Large intestine (tissue), 3 donors: ENCODE data around the gene HSPG2. TPM values are rescaled to one million over a fixed set of nuclear protein-coding genes. Genes with fewer than 3 reads are reported as not detected.

Experiments
- DNase-seq, 2 donors: peaks; one replicate each; pipeline versions ENCODE4 v3.0.0 to v3.0.0-alpha.2; 2013
- H3K27ac ChIP-seq: one replicate; pipeline ENCODE4 v1.5.1; 2013; ENCODE audit warnings: low read length
- H3K27me3 ChIP-seq: 2 replicates; pipeline ENCODE4 v1.6.1; 2013; ENCODE audit warnings: low read length; ENCODE audit not compliant: control insufficient read depth, insufficient read depth
- H3K36me3 ChIP-seq: 2 replicates; pipeline ENCODE4 v1.6.1; 2013; ENCODE audit warnings: low read length; ENCODE audit not compliant: control insufficient read depth, insufficient read depth
- H3K4me1 ChIP-seq: one replicate; pipeline ENCODE4 v1.6.1; 2013; ENCODE audit warnings: low read length; ENCODE audit not compliant: control insufficient read depth, insufficient read depth
- H3K4me3 ChIP-seq: one replicate; pipeline ENCODE4 v1.5.1; 2013; ENCODE audit warnings: low read length
- H3K9me3 ChIP-seq: one replicate; pipeline ENCODE4 v1.6.1; 2013; ENCODE audit warnings: mild to moderate bottlenecking, low read depth, low read length, moderate library complexity; ENCODE audit not compliant: control insufficient read depth
- WGBS: methylation state at CpG from one replicate; pipeline ENCODE4 v1.1.5; 2013; ENCODE audit warnings: low lambda C conversion rate; ENCODE audit not compliant: insufficient coverage; 5-methylcytosine and 5-hydroxymethylcytosine counted together
- polyA plus RNA-seq: library from polyadenylated mRNA; unstranded; fragments of 120-200 nt; gene quantifications from one replicate; pipeline ENCODE4 v1.2.1, GENCODE V29; 2013

Gene HSPG2
- polyA plus RNA-seq, 1 donor = 70.4 TPM

DNA sequence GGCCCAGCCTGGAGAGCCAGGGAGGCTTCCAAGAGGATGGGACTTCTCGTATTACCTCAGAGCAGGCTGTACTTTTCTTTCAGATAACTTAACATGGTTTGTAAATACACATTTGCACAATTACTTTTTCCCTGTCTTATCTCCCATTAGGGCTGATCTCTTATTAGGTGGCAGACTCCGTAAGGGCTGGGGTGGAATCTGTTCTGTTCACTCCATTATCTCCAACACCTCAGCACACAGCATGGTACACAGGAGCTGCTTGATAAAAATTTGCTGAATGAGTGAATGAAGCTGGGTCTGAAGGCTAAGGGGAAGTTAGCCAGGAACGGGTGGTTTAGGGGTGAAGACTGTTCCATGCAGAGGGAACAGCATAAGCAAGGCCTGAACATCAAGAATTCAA is 76.1 kb downstream of the HSPG2 start:
- peaks cover 1% of the 10 kb centered on the region for H3K4me1 ChIP-seq
- H3K9me3 ChIP-seq = peaks cover 7% of the 10 kb centered on the region
- no peak overlapping the region for H3K4me3 ChIP-seq
- no peak overlapping the region for H3K27ac ChIP-seq
- DNase-seq = no peak
- no peaks in the 10 kb centered on the region for H3K27me3 ChIP-seq
- H3K36me3 ChIP-seq = peaks cover 82% of the 10 kb centered on the region
- WGBS = no CpG with 5 or more reads among the region's 3 CpGs

DNA sequence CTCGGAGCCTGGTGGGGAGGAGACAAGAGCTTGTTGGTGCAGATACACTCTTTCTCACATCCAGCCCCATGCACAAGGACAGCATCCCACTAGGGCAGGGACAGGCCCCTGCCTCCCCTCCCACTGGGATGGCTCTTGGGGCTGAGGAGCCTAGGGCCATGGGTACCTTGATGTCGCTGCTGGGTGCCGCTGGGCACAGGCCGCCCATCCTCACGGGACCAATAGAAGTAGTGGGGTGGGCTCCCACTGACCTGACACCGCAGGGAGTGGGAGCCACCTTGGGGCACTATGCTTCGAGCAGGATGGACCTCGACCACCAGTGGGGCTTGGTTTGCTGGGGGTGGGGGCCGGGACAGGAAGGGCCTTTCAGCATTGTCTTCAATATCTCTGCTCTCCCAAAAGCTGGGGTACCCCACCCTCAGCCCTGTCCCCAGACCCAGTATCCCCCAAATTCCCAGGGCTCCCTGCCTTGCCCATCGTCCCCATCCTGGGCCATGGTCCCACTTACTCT is 77.4 kb downstream of the HSPG2 start:
- no peaks in the 10 kb centered on the region for H3K27me3 ChIP-seq
- DNase-seq = no peak
- no peaks in the 10 kb centered on the region for H3K4me1 ChIP-seq
- H3K27ac ChIP-seq = no peak overlapping the region
- peaks cover 7% of the 10 kb centered on the region for H3K9me3 ChIP-seq
- H3K36me3 ChIP-seq = peaks cover 82% of the 10 kb centered on the region
- no CpG with 5 or more reads among the region's 10 CpGs for WGBS
- no peak overlapping the region for H3K4me3 ChIP-seq

GRCh38 chr1:21857840-21858670 is 79.1 kb downstream of the HSPG2 start:
- no peak overlapping the region for H3K4me3 ChIP-seq
- H3K9me3 ChIP-seq = peaks cover 7% of the 10 kb centered on the region

GRCh38 chr1:21857142-21857839 is 79.8 kb downstream of the HSPG2 start:
- Histone ChIP-seq H3K27ac (no peak overlapping the region), H3K4me1 (no peaks in the 10 kb centered on the region), H3K4me3 (no peak overlapping the region), H3K9me3 (peaks cover 7% of the 10 kb centered on the region), H3K36me3 (peaks cover 91% of the 10 kb centered on the region), H3K27me3 (no peaks in the 10 kb centered on the region)
- no peak for DNase-seq
- WGBS = no CpG with 5 or more reads among the region's 14 CpGs

More at GRCh38 chr1:21857840-21858670, 79.1 kb downstream of the HSPG2 start:
- WGBS = 100% methylated on average over 3 of the region's 15 CpGs
- peak in 1 of 2 donors; percentile 21 for DNase-seq
- Histone ChIP-seq H3K4me1 (no peaks in the 10 kb centered on the region), H3K36me3 (peaks cover 83% of the 10 kb centered on the region), H3K27ac (no peak overlapping the region), H3K27me3 (no peaks in the 10 kb centered on the region)

DNA sequence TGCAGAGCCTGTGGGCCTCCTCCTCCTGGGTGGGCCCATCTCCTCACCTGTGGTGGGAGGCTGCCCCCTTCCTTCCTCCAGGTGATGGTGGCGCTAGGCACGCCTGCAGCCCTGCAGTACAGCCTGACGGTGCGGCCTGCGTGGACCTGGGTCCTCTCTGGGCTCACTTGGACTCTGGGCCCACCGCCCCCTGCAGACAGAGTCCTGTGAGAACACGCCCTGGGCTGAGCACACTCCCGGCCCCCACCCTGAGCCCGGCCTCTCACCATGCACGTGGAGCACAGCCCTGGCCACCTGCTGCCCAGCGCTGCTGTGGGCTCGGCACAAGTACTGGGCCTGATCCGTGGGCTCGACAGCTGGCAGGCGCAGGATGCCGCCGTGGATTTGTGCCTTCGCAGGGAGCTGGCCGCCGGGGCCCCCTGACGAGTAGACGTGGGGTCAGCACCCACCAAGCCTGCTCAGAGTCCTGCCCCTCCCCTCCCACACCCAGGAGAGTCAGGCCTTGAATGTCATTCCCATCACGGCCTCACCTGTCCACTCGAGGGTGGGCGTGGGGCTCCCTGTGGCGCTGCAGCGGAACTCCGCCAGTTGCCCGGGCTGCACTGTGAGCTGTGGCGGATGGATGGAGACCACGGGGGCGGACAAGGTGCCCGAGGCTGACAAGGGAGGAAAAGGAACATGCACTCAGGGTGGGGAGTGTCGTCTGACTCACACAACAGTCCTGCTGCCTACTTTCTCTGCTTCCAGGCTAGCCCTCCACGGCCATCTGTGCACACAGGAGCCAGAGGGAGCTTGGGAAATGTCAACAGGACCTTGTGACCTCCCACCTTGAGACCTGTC is 81.6 kb downstream of the HSPG2 start:
- no peak overlapping the region for H3K4me3 ChIP-seq
- DNase-seq = no peak
- H3K27ac ChIP-seq = no peak overlapping the region
- no peaks in the 10 kb centered on the region for H3K9me3 ChIP-seq
- H3K4me1 ChIP-seq = no peaks in the 10 kb centered on the region
- H3K27me3 ChIP-seq = no peaks in the 10 kb centered on the region
- peaks cover 87% of the 10 kb centered on the region for H3K36me3 ChIP-seq
- no CpG with 5 or more reads among the region's 35 CpGs for WGBS

DNA sequence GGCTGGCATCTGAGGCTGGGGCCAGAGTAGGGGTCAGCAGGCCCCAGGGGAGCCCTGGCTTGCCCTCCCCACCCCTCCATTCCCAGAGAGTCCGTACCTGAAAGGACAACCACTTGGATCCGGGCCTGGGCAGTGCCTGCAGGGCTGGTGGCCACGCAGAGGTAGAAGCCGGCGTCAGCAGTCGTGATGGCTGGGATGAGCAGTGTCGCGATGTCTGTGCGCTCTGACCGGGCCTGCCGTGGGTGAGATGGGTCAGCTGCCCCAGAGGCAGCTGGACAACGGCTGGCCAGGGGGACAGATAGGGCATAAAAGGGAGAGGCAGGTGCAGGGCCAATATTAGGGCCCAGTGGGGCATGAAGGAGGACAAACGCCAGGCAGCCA is 82.4 kb downstream of the HSPG2 start:
- Histone ChIP-seq H3K36me3 (peaks cover 86% of the 10 kb centered on the region), H3K27me3 (no peaks in the 10 kb centered on the region), H3K27ac (no peak overlapping the region), H3K9me3 (no peaks in the 10 kb centered on the region), H3K4me3 (no peak overlapping the region), H3K4me1 (no peaks in the 10 kb centered on the region)
- WGBS = no CpG with 5 or more reads among the region's 13 CpGs
- no peak for DNase-seq

DNA sequence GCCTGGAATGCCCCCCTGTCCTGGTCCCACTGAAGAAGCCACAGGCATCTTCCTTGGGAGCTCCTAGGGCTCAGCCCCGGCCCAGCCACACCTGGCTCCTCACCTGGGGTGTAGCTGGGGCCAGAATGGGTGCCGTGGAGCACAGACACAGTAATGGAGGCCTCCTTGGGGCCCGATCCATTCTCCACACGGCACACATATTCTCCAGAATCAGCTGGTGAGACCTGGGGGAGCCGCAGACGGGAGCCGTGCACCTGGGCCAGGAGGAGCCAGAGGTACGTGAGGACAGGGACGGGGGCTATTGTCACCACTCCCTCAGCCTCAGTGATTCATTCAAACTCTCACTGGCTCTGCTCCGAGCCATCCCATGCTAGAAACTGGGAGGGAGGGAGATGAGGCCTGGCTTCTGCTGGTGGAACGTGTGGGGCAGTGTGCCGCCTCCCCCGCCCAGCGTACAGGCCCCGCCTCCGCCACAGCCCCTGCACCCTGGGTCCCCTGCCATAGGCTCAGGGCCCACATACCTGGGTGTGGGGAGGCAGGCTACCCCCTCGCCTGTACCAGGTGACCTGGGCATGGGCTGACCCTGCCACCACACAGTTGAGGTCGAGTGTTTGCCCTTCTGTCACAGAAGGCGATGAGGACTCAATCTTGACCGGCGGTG is 82.9 kb downstream of the HSPG2 start:
- WGBS = no CpG with 5 or more reads among the region's 21 CpGs
- no peak overlapping the region for H3K4me3 ChIP-seq
- H3K36me3 ChIP-seq = peaks cover 83% of the 10 kb centered on the region
- H3K27me3 ChIP-seq = no peaks in the 10 kb centered on the region
- no peaks in the 10 kb centered on the region for H3K4me1 ChIP-seq
- DNase-seq = no peak
- no peaks in the 10 kb centered on the region for H3K9me3 ChIP-seq
- H3K27ac ChIP-seq = no peak overlapping the region

DNA sequence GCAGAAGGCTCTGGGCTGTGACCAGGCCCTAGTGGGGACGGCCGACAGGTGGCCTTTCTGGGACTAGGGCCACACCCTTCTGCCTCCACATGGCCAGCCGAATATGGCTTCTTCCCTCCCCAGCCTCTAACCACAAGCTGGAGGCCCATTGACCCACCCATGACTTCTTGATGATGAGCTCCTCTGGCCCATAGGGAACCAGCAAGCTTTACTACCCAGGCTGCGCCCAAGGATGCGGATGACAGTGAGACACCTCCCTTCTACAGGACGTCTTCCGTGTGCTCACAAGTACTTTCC is 84.0 kb downstream of the HSPG2 start:
- Histone ChIP-seq H3K9me3 (no peaks in the 10 kb centered on the region), H3K4me1 (no peaks in the 10 kb centered on the region), H3K27me3 (no peaks in the 10 kb centered on the region), H3K27ac (no peak overlapping the region), H3K4me3 (no peak overlapping the region), H3K36me3 (peaks cover 83% of the 10 kb centered on the region)
- no CpG with 5 or more reads among the region's 7 CpGs for WGBS
- DNase-seq = no peak

DNA sequence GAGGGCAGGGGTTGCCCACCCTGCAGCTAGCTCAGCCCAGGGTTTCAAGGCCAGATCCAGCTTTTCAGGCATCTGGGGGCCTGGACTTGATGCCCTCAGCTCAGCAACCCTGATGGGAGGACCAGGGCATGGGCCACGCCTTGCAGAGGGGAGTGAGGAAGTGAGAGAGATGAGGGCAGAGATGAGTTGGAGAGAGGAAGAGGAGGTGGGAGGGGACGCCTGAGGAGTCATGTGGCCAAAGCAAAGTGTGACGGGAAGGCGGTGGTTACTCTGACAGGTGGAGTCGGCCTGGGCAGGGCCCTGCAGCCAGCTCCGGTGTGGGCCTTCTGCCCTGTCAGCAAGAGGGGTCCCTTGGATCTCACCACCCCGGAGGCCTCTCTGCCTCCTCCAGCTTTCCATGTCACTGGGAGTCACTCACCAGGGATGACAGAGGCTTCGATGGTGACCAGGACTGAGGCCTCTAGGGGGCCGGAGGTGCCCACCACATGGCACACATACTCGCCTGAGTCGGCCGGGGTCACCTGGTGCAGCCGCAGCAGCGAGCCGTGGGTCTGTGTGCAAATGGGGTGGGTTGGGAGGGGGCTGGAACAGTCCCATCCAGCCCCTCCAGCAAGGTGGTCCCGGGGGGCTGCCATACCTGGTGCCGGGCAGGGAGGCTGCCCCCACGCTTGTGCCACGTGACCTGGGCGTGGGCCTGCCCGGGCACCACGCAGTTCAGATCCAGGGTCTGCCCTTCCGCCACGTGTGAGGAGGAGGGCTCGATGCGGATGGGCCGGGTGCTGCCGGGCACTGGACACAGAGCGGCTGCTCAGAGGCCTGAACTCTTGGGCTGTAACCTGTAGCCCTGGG is 84.6 kb downstream of the HSPG2 start:
- Histone ChIP-seq H3K36me3 (peaks cover 82% of the 10 kb centered on the region), H3K4me3 (no peak overlapping the region), H3K27me3 (no peaks in the 10 kb centered on the region), H3K27ac (no peak overlapping the region), H3K9me3 (no peaks in the 10 kb centered on the region), H3K4me1 (no peaks in the 10 kb centered on the region)
- WGBS = 100% methylated on average over 1 of the region's 29 CpGs
- no peak for DNase-seq
